OCI-M2 (cell line): Measurements from ENCODE around the gene NR2C2AP.

Experiments
- DNase-seq: peaks from one replicate; lab custom pipeline; 2025; ENCODE audit not compliant: unreplicated experiment; lab: John Stamatoyannopoulos, UW

NR2C2AP gene

GRCh38 chr19:19152668-19153384 is 50.4 kb downstream of the NR2C2AP start:
- no peak for DNase-seq

- DNase-seq = no peak
Observed at GRCh38 chr19:19151418-19151817, 51.8 kb downstream of the NR2C2AP start.
